OCI-LY1 (cell line): ENCODE measurements around the gene DDX4.

Experiments
- CTCF ChIP-seq: fragments of 200-600 bp; sonication (generic), shearing (Covaris generic); IDR thresholded peaks from 2 replicates; pipeline ENCODE4 v1.5.1; 2017; ENCODE audit warnings: mild to moderate bottlenecking, antibody characterized with exemption, low read length, moderate library complexity, mixed read lengths
- EZH2 ChIP-seq: fragments of 200-600 bp; sonication (generic), shearing (Covaris generic); IDR thresholded peaks from 2 replicates; pipeline ENCODE4 v1.8.0; 2017; ENCODE audit warnings: borderline replicate concordance, mixed run types, mild to moderate bottlenecking, antibody characterized with exemption, low read length, moderate library complexity, mixed read lengths

GRCh38 chr5:55714339-55714738, 23.5 kb upstream of the DDX4 start:
- no peak for TF ChIP-seq CTCF
- TF ChIP-seq EZH2: no peak
